H1 (cell line): ENCODE results near the gene CEP44. TPM values are rescaled to one million over a fixed set of nuclear protein-coding genes. Genes with fewer than 3 reads are reported as not detected.

ENCODE experiments used
- BRCA1 ChIP-seq: IDR thresholded peaks from 2 replicates; pipeline ENCODE4 v1.6.1; 2012; ENCODE audit warnings: low read depth, low read length, improper control_type of control experiment
- CHD1 ChIP-seq: IDR thresholded peaks from 2 replicates; pipeline ENCODE4 v1.6.1; 2012; ENCODE audit warnings: low read depth, low read length, improper control_type of control experiment
- USF2 ChIP-seq: IDR thresholded peaks from 2 replicates; pipeline ENCODE4 v1.6.1; 2011; ENCODE audit warnings: low read length, improper control_type of control experiment
- polyA plus RNA-seq, 7 experiments: library from polyadenylated mRNA; depleted of rRNA in 3 of 7; stranded (reverse) in 5 of 7; unstranded in 2 of 7; fragments of >200 nt in 5 of 7; fragments of 200-250 nt in 2 of 7; gene quantifications; 1 replicate in 5 of 7; 2 replicates in 1 of 7; 4 replicates in 1 of 7; pipeline versions ENCODE4 v1.2.1 to v1.2.3, GENCODE V29; 2011 to 2013; ENCODE audit warnings: missing spikeins in 2 of 7, mixed read lengths in 2 of 7
- total RNA-seq: library from RNA; stranded (reverse); fragmentation: NEBNext Ultra II Directional; extraction: Animal tissue kit (Norgen Biotek cat#: 25700); gene quantifications from 2 replicates; pipeline ENCODE4 v1.2.1, GENCODE V29; 2021
- TF ChIP-seq, protein P1 (sequence below): fragments of 300-600 bp; sonication (generic); IDR thresholded peaks from 2 replicates; pipeline ENCODE4 v1.7.1; 2012; ENCODE audit warnings: low read length, moderate library complexity, mild to moderate bottlenecking, inconsistent platforms; ENCODE audit not compliant: insufficient replicate concordance

CEP44 gene
- total and polyA plus RNA-seq, 2 of the 8 experiments (the other 6 are each of a cell fraction or from before 2014, with no cell fraction given): 3.4 to 17.1 TPM

- TF ChIP-seq, protein P1, sequence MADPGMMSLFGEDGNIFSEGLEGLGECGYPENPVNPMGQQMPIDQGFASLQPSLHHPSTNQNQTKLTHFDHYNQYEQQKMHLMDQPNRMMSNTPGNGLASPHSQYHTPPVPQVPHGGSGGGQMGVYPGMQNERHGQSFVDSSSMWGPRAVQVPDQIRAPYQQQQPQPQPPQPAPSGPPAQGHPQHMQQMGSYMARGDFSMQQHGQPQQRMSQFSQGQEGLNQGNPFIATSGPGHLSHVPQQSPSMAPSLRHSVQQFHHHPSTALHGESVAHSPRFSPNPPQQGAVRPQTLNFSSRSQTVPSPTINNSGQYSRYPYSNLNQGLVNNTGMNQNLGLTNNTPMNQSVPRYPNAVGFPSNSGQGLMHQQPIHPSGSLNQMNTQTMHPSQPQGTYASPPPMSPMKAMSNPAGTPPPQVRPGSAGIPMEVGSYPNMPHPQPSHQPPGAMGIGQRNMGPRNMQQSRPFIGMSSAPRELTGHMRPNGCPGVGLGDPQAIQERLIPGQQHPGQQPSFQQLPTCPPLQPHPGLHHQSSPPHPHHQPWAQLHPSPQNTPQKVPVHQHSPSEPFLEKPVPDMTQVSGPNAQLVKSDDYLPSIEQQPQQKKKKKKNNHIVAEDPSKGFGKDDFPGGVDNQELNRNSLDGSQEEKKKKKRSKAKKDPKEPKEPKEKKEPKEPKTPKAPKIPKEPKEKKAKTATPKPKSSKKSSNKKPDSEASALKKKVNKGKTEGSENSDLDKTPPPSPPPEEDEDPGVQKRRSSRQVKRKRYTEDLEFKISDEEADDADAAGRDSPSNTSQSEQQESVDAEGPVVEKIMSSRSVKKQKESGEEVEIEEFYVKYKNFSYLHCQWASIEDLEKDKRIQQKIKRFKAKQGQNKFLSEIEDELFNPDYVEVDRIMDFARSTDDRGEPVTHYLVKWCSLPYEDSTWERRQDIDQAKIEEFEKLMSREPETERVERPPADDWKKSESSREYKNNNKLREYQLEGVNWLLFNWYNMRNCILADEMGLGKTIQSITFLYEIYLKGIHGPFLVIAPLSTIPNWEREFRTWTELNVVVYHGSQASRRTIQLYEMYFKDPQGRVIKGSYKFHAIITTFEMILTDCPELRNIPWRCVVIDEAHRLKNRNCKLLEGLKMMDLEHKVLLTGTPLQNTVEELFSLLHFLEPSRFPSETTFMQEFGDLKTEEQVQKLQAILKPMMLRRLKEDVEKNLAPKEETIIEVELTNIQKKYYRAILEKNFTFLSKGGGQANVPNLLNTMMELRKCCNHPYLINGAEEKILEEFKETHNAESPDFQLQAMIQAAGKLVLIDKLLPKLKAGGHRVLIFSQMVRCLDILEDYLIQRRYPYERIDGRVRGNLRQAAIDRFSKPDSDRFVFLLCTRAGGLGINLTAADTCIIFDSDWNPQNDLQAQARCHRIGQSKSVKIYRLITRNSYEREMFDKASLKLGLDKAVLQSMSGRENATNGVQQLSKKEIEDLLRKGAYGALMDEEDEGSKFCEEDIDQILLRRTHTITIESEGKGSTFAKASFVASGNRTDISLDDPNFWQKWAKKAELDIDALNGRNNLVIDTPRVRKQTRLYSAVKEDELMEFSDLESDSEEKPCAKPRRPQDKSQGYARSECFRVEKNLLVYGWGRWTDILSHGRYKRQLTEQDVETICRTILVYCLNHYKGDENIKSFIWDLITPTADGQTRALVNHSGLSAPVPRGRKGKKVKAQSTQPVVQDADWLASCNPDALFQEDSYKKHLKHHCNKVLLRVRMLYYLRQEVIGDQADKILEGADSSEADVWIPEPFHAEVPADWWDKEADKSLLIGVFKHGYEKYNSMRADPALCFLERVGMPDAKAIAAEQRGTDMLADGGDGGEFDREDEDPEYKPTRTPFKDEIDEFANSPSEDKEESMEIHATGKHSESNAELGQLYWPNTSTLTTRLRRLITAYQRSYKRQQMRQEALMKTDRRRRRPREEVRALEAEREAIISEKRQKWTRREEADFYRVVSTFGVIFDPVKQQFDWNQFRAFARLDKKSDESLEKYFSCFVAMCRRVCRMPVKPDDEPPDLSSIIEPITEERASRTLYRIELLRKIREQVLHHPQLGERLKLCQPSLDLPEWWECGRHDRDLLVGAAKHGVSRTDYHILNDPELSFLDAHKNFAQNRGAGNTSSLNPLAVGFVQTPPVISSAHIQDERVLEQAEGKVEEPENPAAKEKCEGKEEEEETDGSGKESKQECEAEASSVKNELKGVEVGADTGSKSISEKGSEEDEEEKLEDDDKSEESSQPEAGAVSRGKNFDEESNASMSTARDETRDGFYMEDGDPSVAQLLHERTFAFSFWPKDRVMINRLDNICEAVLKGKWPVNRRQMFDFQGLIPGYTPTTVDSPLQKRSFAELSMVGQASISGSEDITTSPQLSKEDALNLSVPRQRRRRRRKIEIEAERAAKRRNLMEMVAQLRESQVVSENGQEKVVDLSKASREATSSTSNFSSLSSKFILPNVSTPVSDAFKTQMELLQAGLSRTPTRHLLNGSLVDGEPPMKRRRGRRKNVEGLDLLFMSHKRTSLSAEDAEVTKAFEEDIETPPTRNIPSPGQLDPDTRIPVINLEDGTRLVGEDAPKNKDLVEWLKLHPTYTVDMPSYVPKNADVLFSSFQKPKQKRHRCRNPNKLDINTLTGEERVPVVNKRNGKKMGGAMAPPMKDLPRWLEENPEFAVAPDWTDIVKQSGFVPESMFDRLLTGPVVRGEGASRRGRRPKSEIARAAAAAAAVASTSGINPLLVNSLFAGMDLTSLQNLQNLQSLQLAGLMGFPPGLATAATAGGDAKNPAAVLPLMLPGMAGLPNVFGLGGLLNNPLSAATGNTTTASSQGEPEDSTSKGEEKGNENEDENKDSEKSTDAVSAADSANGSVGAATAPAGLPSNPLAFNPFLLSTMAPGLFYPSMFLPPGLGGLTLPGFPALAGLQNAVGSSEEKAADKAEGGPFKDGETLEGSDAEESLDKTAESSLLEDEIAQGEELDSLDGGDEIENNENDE: no peak
- TF ChIP-seq USF2 (no peak), BRCA1 (no peak), CHD1 (no peak)
Observed at GRCh38 chr4:174316954-174317353, 33.2 kb downstream of the CEP44 start (continued).
